ENCODE results near the gene PSMB2.

PSMB2 gene

DNA sequence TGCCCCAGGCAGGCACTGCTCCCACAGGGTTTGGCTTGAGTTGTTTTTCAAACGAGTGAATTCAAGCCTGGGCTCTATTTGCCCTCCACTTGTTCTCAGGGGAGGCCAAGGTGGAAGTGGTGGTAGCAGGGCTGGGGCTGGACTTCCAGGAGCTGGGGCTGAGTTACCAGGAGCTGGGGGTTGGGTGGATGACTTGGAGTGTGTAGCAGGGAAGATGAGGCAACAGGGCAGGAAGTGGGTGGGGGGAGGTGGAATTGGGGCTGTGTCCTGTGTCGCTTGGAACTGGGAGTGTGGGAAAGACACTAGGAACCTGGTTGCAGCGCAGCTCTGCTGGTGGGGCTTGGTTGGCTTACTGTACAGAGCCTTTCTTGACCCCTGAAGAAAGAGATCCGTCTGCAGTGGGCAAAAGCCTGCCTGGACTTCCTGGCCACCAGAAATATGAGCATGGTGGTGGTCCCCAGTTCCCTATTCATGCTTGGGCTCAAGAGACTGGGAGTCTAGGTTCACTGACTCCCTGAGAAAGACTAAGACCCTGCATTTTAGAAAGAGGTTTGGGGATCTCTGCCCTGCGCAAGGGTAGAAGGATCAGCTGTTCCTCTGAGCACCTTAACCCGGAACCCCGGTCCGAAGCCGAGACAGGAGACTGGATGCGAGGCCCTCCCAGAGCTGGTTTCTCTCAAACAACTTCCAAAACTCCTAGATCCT, 65.1 kb downstream of the PSMB2 start:
- H3K4me1 ChIP-seq (ENCODE audit: control extremely low read depth in 1 of 4, control insufficient read depth in 4 of 4, insufficient read depth in 4 of 4, low read length in 3 of 4) = peaks cover 3 to 51% (median 47%) of the 10 kb centered on the region in 4 experiments
- 58% methylated on average over 9 of the region's 10 CpGs for whole genome bisulfite sequencing (ENCODE audit: insufficient coverage)
- peak overlapping the region in 5 of 7 experiments; percentile 11 to 82 (median 67) for H3K4me3 ChIP-seq (ENCODE audit: control insufficient read depth in 1 of 7, extremely low read depth in 1 of 7, insufficient read depth in 4 of 7, low read depth in 2 of 7, low read length in 6 of 7)
- H3K27ac ChIP-seq (ENCODE audit: insufficient read depth in 1 of 2, low read depth in 1 of 2, low read length in 2 of 2, poor library complexity in 1 of 2, severe bottlenecking in 2 of 2) = no peak overlapping the region
- H3K36me3 ChIP-seq (ENCODE audit: control insufficient read depth in 4 of 4, insufficient read depth in 4 of 4, low read length in 3 of 4) = peaks cover 0 to 6% (median 1%) of the 10 kb centered on the region in 4 experiments
- H3K27me3 ChIP-seq (replicated peaks in 2 of 5; ENCODE audit: control insufficient read depth in 4 of 5, insufficient read depth in 5 of 5, low read length in 4 of 5) = peaks cover 0 to 6% (median 0%) of the 10 kb centered on the region in 5 experiments
- ChIA-PET CTCF (interaction anchor here (1.3 kb wide), 1 partner anchor 9 kb away, joined by 7 read pairs; no protein-coding TSS in a partner anchor), POLR2A (no interaction called here)
- no peaks in the 10 kb centered on the region for H3K9me3 ChIP-seq (ENCODE audit: control extremely low read depth in 1 of 5, control insufficient read depth in 4 of 5, insufficient read depth in 2 of 5, low read depth in 1 of 5, low read length in 4 of 5)
- no peak for DNase-seq

DNA sequence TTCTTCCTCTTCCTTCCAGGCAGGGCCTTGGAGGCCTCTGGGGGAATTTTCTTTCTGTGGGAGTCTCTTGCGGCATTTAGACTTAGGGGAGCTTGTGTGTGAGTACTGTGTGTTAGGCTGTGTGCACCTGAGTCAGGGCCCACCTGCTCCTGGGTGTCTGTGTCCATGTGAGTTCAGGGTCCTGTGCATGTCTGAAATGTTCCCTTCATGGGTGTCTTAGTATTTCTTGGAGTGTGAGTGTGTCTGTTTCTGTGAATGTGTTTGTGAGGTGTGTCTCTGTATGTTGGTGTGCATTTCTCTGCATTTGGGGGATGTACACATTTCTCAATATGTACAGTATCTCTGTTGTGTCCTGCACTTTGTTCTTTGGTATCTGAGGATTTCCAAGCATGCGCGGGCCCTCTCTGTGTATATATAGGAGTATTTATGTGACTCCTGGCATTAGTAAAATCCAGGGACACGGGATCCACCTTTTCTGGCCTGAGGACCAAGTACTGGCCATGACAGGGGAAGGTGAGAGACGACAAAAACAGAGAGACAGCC, 65.8 kb downstream of the PSMB2 start:
- Histone ChIP-seq H3K4me1 (ENCODE audit: control extremely low read depth in 1 of 4, control insufficient read depth in 4 of 4, insufficient read depth in 4 of 4, low read length in 3 of 4) (peaks cover 3 to 51% (median 47%) of the 10 kb centered on the region in 4 experiments), H3K36me3 (ENCODE audit: control insufficient read depth in 4 of 4, insufficient read depth in 4 of 4, low read length in 3 of 4) (peaks cover 0 to 6% (median 1%) of the 10 kb centered on the region in 4 experiments), H3K27me3 (replicated peaks in 2 of 5; ENCODE audit: control insufficient read depth in 4 of 5, insufficient read depth in 5 of 5, low read length in 4 of 5) (peaks cover 0 to 6% (median 0%) of the 10 kb centered on the region in 5 experiments), H3K27ac (ENCODE audit: insufficient read depth in 1 of 2, low read depth in 1 of 2, low read length in 2 of 2, poor library complexity in 1 of 2, severe bottlenecking in 2 of 2) (no peak overlapping the region), H3K9me3 (ENCODE audit: control extremely low read depth in 1 of 5, control insufficient read depth in 4 of 5, insufficient read depth in 2 of 5, low read depth in 1 of 5, low read length in 4 of 5) (no peaks in the 10 kb centered on the region), H3K4me3 (ENCODE audit: control insufficient read depth in 1 of 7, extremely low read depth in 1 of 7, insufficient read depth in 4 of 7, low read depth in 2 of 7, low read length in 6 of 7) (peak overlapping the region in 1 of 7 experiments; percentile 69)
- CTCF ChIA-PET = interaction anchor here (1.3 kb wide), 1 partner anchor 8 kb away, joined by 7 read pairs; no protein-coding TSS in a partner anchor
- no peak for DNase-seq
- WGBS (ENCODE audit: insufficient coverage) = 83% methylated on average over 4 of the region's 5 CpGs
- POLR2A ChIA-PET = no interaction called here

DNA sequence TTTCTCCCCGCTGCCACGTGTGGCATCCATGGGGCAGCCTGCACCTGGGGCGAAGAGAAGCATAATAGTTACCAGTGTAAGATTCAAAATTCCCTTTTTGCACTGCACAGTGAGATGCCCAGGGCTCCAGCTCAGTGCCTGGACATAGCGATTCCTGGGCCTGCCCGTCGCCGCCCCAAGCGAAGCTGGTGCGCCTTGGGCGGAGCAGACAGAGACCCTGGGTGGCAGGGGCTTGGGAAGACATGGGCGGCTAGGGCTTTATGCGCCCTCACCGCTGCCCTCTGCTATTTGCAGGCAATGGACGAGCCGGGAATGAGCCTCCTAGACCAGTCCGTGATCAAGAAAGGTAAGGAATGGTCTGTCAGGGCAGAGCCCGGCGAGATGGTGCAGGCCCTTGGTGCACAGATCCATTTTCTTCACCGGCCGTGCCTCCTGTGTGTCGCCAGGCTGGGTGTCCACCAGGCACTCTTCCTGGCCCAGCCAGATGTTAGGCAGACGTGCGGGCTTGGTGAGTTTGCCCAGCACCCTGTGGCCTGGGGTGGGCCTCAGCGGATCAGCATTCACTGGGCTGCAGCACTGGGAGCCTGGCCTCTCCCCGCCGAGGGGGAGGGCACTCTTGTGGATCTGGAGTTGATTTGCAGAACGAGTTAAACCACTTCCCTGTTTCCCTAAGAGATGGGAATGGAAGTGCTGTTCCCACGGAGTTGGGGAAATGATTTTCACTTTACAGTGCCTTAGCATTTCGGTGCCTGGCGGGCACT, 66.5 kb downstream of the PSMB2 start:
- POLR2A ChIA-PET = interaction anchor here (0.6 kb wide), 1 partner anchor 72 kb away, joined by 4 read pairs; no protein-coding TSS in a partner anchor
- CTCF ChIA-PET = interaction anchor here (5.6 kb wide), 1 partner anchor 152 kb away, joined by 43 read pairs; no protein-coding TSS in a partner anchor

DNA sequence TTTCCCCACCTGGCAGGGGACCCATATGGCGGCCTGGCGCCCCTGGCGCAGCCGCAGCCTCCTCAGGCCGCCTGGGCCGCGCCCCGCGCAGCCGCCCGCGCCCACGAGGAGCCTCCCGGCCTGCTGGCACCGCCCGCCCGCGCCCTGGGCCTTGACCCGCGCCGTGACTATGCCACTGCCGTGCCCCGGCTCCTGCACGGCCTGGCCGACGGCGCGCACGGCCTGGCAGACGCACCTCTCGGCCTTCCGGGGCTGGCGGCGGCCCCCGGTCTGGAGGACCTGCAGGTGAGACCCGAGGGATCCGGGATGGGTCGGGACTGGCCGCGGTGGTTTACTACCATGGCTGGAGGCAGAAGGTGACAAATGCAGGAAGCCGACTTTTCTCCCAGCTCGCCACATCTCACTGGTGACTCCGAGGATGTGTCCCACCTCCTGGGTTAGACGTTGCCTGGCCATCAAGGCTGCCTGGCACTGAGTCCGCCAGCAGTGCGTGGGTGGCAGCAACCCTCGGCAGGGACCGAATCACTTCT, 67.1 kb downstream of the PSMB2 start:
- peaks cover 3 to 51% (median 47%) of the 10 kb centered on the region in 4 experiments for H3K4me1 ChIP-seq (ENCODE audit: control extremely low read depth in 1 of 4, control insufficient read depth in 4 of 4, insufficient read depth in 4 of 4, low read length in 3 of 4)
- ChIA-PET POLR2A (interaction anchor here (0.6 kb wide), 1 partner anchor 72 kb away, joined by 4 read pairs; no protein-coding TSS in a partner anchor), CTCF (interaction anchor here (5.6 kb wide), 1 partner anchor 152 kb away, joined by 43 read pairs; no protein-coding TSS in a partner anchor)
- no peaks in the 10 kb centered on the region for H3K9me3 ChIP-seq (ENCODE audit: control extremely low read depth in 1 of 5, control insufficient read depth in 4 of 5, insufficient read depth in 2 of 5, low read depth in 1 of 5, low read length in 4 of 5)
- H3K36me3 ChIP-seq (ENCODE audit: control insufficient read depth in 4 of 4, insufficient read depth in 4 of 4, low read length in 3 of 4) = peaks cover 0 to 6% (median 1%) of the 10 kb centered on the region in 4 experiments
- WGBS (ENCODE audit: insufficient coverage) = 97% methylated on average over 48 of the region's 48 CpGs
- no peak overlapping the region for H3K4me3 ChIP-seq (ENCODE audit: control insufficient read depth in 1 of 7, extremely low read depth in 1 of 7, insufficient read depth in 4 of 7, low read depth in 2 of 7, low read length in 6 of 7)
- no peak for DNase-seq
- no peak overlapping the region for H3K27ac ChIP-seq (ENCODE audit: insufficient read depth in 1 of 2, low read depth in 1 of 2, low read length in 2 of 2, poor library complexity in 1 of 2, severe bottlenecking in 2 of 2)
- H3K27me3 ChIP-seq (replicated peaks in 2 of 5; ENCODE audit: control insufficient read depth in 4 of 5, insufficient read depth in 5 of 5, low read length in 4 of 5) = peaks cover 0 to 6% (median 0%) of the 10 kb centered on the region in 5 experiments

More for the DNA sequence above, 66.5 kb downstream of the PSMB2 start:
- no peak overlapping the region for H3K4me3 ChIP-seq (ENCODE audit: control insufficient read depth in 1 of 7, extremely low read depth in 1 of 7, insufficient read depth in 4 of 7, low read depth in 2 of 7, low read length in 6 of 7)
- peaks cover 0 to 6% (median 0%) of the 10 kb centered on the region in 5 experiments for H3K27me3 ChIP-seq (replicated peaks in 2 of 5; ENCODE audit: control insufficient read depth in 4 of 5, insufficient read depth in 5 of 5, low read length in 4 of 5)
- no peak for DNase-seq
- WGBS (ENCODE audit: insufficient coverage) = 85% methylated on average over 28 of the region's 30 CpGs
- peaks cover 0 to 6% (median 1%) of the 10 kb centered on the region in 4 experiments for H3K36me3 ChIP-seq (ENCODE audit: control insufficient read depth in 4 of 4, insufficient read depth in 4 of 4, low read length in 3 of 4)
- peaks cover 3 to 51% (median 47%) of the 10 kb centered on the region in 4 experiments for H3K4me1 ChIP-seq (ENCODE audit: control extremely low read depth in 1 of 4, control insufficient read depth in 4 of 4, insufficient read depth in 4 of 4, low read length in 3 of 4)
- no peak overlapping the region for H3K27ac ChIP-seq (ENCODE audit: insufficient read depth in 1 of 2, low read depth in 1 of 2, low read length in 2 of 2, poor library complexity in 1 of 2, severe bottlenecking in 2 of 2)
- H3K9me3 ChIP-seq (ENCODE audit: control extremely low read depth in 1 of 5, control insufficient read depth in 4 of 5, insufficient read depth in 2 of 5, low read depth in 1 of 5, low read length in 4 of 5) = no peaks in the 10 kb centered on the region

DNA sequence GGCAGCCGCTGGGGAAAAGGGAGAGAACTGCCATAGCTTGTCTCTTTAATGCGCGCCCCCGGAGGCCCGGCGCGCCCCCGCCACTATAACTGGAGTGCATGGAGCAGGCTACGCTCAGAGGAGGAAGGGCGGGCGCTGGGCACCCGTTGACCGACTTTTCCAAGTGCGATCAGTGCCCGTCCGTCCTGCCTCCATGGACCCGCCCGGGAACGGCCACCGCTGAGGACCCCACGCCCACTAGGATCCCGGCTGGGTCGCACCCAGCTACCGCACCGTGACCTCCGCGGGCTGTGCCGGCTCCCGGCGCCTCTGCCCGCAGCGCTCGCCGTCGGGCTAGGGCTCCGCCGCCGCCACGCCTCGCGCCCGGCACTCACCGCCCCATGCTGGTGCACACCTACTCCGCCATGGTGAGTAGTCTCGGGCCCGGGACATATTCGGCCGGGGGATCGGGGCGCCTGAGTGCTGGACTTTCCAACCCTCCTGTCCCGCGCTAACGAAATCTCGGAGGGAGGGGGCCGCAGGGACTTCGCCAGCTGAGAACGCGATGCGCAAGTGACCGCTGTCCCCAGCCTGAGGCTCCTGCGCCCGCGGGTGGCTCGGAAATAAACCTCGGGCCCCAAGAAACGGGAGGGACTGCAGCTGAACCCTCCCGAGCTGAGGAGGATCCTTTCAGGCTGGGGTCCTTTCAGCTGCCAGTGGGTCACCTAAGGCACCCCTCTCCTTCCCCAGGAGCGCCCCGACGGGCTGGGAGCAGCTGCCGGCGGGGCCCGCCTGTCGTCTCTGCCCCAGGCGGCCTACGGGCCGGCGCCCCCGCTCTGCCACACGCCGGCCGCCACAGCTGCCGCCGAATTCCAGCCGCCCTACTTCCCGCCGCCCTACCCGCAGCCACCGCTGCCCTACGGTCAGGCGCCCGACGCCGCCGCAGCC, 67.9 kb downstream of the PSMB2 start, which contains the start of gene TFAP2E:
TSS of gene TFAP2E (plus strand) at position 117 of the 927 bp plus-strand sequence. CDS start at position 381, 264 bp downstream.
- peak in 2 of 3 donors; percentile 47 to 62 for DNase-seq
- Histone ChIP-seq H3K4me1 (ENCODE audit: control extremely low read depth in 1 of 4, control insufficient read depth in 4 of 4, insufficient read depth in 4 of 4, low read length in 3 of 4) (peaks cover 3 to 48% (median 44%) of the 10 kb centered on the region in 4 experiments), H3K27ac (ENCODE audit: insufficient read depth in 1 of 2, low read depth in 1 of 2, low read length in 2 of 2, poor library complexity in 1 of 2, severe bottlenecking in 2 of 2) (no peak within 1 kb of the TSS), H3K27me3 (replicated peaks in 2 of 5; ENCODE audit: control insufficient read depth in 4 of 5, insufficient read depth in 5 of 5, low read length in 4 of 5) (peaks cover 0 to 6% (median 0%) of the 10 kb centered on the region in 5 experiments), H3K36me3 (ENCODE audit: control insufficient read depth in 4 of 4, insufficient read depth in 4 of 4, low read length in 3 of 4) (peaks cover 0 to 6% (median 1%) of the 10 kb centered on the region in 4 experiments), H3K4me3 (ENCODE audit: control insufficient read depth in 1 of 7, extremely low read depth in 1 of 7, insufficient read depth in 4 of 7, low read depth in 2 of 7, low read length in 6 of 7) (peak within 1 kb of the TSS in 6 of 7 experiments; percentile 35 to 82 (median 61)), H3K9me3 (ENCODE audit: control extremely low read depth in 1 of 5, control insufficient read depth in 4 of 5, insufficient read depth in 2 of 5, low read depth in 1 of 5, low read length in 4 of 5) (no peaks in the 10 kb centered on the region)
- CTCF ChIA-PET = interaction anchor here (0.8 to 5.6 kb wide), 7 partner anchors 11 to 164 kb away, joined by 3 to 43 read pairs (median 4); no protein-coding TSS in a partner anchor
- WGBS (ENCODE audit: insufficient coverage) = 45% methylated on average over 67 of the region's 95 CpGs
- POLR2A ChIA-PET = no interaction called here

DNA sequence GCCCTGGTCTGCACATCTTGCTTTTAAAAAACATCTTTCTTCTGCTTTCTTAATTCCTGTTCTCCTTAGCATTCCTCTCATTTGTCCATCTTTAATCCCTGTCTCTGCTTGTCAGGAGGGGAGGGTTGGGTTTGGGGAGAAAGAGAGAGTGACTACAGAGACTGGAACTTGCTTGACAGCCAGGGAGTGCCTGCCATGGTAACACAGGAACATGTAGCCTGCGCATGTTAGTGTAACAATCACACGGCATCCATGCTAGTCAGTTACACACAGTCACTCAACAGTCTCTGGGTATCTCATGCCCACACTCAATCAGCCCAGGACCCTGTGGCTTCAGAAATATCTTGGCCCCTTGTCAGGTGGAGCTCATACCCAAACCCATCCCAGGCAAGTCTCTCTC, 69.0 kb downstream of the PSMB2 start:
- peaks cover 0 to 16% (median 2%) of the 10 kb centered on the region in 4 experiments for H3K36me3 ChIP-seq (ENCODE audit: control insufficient read depth in 4 of 4, insufficient read depth in 4 of 4, low read length in 3 of 4)
- peaks cover 0 to 6% (median 0%) of the 10 kb centered on the region in 5 experiments for H3K27me3 ChIP-seq (replicated peaks in 2 of 5; ENCODE audit: control insufficient read depth in 4 of 5, insufficient read depth in 5 of 5, low read length in 4 of 5)
- H3K27ac ChIP-seq (ENCODE audit: insufficient read depth in 1 of 2, low read depth in 1 of 2, low read length in 2 of 2, poor library complexity in 1 of 2, severe bottlenecking in 2 of 2) = no peak overlapping the region
- ChIA-PET CTCF (interaction anchor here (0.8 to 5.6 kb wide), 10 partner anchors 10 to 165 kb away, joined by 3 to 43 read pairs (median 4); no protein-coding TSS in a partner anchor), POLR2A (no interaction called here)
- peaks cover 3 to 37% (median 32%) of the 10 kb centered on the region in 4 experiments for H3K4me1 ChIP-seq (ENCODE audit: control extremely low read depth in 1 of 4, control insufficient read depth in 4 of 4, insufficient read depth in 4 of 4, low read length in 3 of 4)
- H3K4me3 ChIP-seq (ENCODE audit: control insufficient read depth in 1 of 7, extremely low read depth in 1 of 7, insufficient read depth in 4 of 7, low read depth in 2 of 7, low read length in 6 of 7) = no peak overlapping the region
- H3K9me3 ChIP-seq (ENCODE audit: control extremely low read depth in 1 of 5, control insufficient read depth in 4 of 5, insufficient read depth in 2 of 5, low read depth in 1 of 5, low read length in 4 of 5) = no peaks in the 10 kb centered on the region
- WGBS (ENCODE audit: insufficient coverage) = 100% methylated on average over 2 of the region's 2 CpGs
- no peak for DNase-seq

All from common myeloid progenitor, CD34-positive (primary cell).